Ishikawa (cell line): ENCODE data around the gene GABRG3.

Experiments used
- CEBPB ChIP-seq: IDR thresholded peaks from 2 replicates; pipeline ENCODE4 v1.6.1; 2012
- CREB1 ChIP-seq: IDR thresholded peaks from 2 replicates; pipeline ENCODE4 v1.6.1; 2012; ENCODE audit warnings: low read depth
- EP300 ChIP-seq: IDR thresholded peaks from 2 replicates; pipeline ENCODE4 v1.6.1; 2012; ENCODE audit warnings: borderline replicate concordance
- FOXM1 ChIP-seq: IDR thresholded peaks from 2 replicates; pipeline ENCODE4 v1.6.1; 2012; ENCODE audit warnings: low read depth, borderline replicate concordance
- MAX ChIP-seq: IDR thresholded peaks from 2 replicates; pipeline ENCODE4 v1.6.1; 2012
- RAD21 ChIP-seq: IDR thresholded peaks from 2 replicates; pipeline ENCODE4 v1.6.1; 2012; ENCODE audit warnings: low read depth
- TAF1 ChIP-seq: IDR thresholded peaks from 2 replicates; pipeline ENCODE4 v1.6.1; 2012; ENCODE audit warnings: low read depth, mild to moderate bottlenecking
- TCF12 ChIP-seq: IDR thresholded peaks from 2 replicates; pipeline ENCODE4 v1.6.1; 2012; ENCODE audit warnings: low read depth
- TEAD4 ChIP-seq: IDR thresholded peaks from 2 replicates; pipeline ENCODE4 v1.6.1; 2012
- YY1 ChIP-seq: IDR thresholded peaks from 2 replicates; pipeline ENCODE4 v1.6.1; 2012; ENCODE audit warnings: low read depth
- TF ChIP-seq, protein P1 (sequence below): IDR thresholded peaks from 2 replicates; pipeline ENCODE4 v1.6.1; 2012

DNA sequence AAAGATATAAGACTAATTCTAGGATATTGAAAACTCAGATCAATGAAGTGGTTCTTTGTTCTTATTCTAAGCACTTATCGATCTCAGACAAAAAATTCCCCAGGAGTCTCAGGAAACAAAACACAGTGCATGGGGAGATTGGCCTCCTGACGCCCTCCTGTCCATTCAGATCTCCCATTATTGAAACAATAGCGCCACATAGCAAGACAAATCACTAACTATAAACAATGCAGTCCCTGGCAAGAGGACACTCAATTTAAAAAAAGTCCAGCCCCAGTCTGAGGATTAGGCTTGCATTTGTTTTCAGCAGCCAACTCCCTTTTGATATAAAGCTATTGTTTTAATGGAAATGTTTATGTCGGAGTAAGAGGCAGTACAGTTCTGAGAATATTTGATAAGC, 528.2 kb downstream of the GABRG3 start:
- TF ChIP-seq TAF1 (no peak), CREB1 (no peak), MAX (no peak), EP300 (no peak), CEBPB (no peak), TCF12 (no peak), TEAD4 (no peak), RAD21 (no peak), YY1 (no peak), FOXM1 (no peak)
- TF ChIP-seq, protein P1, sequence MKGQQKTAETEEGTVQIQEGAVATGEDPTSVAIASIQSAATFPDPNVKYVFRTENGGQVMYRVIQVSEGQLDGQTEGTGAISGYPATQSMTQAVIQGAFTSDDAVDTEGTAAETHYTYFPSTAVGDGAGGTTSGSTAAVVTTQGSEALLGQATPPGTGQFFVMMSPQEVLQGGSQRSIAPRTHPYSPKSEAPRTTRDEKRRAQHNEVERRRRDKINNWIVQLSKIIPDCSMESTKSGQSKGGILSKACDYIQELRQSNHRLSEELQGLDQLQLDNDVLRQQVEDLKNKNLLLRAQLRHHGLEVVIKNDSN: no peak
